ENCODE data around the gene MATN1. TPM values are rescaled to one million over a fixed set of nuclear protein-coding genes. Genes with fewer than 3 reads are reported as not detected.

MATN1 gene
- total RNA-seq, 1 experiment from 2014 or later: not detected

DNA sequence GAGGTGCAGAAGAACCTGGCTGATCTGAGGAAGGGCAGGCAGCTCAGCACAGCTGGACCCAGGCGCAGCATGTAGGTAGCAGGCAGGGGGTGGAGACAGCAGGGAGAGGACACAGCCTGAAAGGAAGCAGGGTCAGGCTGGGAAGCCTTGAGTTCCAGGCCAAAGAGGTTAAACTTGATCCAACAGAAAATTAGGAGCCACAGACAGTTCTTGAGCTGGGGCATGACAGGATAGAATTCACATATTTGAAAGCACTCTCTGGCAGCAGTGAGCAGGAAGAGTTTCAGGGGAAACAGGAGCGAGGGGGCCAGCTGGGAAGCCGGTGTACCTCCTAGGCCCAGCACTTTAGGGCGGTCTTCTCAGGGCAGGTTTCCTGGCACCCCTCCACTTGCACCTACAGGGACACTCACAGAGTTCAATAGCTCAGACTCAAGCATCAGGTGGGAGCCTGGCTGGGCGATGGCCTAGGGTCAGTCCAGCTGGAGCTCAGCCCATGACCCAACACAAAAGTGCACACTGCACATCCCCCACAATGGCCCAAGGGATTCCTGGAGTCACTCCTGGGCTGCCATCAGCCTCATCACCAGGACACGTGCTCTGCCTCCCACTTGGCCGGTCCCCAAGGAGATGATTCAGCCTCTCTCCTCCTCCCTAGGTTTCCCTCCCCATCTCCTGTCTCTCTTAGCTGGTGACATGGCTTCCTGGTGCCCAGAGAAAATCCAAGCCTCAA lies 22.7 kb downstream of the MATN1 start:
- BruUV-seq (replicated peaks): no TSS peak
- H3K4me3 Mint-ChIP-seq (ENCODE audit: unreplicated experiment): no peak overlapping the region
- CTCF ChIA-PET: interaction anchor here (0.6 kb wide), 2 partner anchors 41 to 101 kb away, joined by 3 to 4 read pairs; no protein-coding TSS in a partner anchor
- TF ChIP-seq, protein P1, sequence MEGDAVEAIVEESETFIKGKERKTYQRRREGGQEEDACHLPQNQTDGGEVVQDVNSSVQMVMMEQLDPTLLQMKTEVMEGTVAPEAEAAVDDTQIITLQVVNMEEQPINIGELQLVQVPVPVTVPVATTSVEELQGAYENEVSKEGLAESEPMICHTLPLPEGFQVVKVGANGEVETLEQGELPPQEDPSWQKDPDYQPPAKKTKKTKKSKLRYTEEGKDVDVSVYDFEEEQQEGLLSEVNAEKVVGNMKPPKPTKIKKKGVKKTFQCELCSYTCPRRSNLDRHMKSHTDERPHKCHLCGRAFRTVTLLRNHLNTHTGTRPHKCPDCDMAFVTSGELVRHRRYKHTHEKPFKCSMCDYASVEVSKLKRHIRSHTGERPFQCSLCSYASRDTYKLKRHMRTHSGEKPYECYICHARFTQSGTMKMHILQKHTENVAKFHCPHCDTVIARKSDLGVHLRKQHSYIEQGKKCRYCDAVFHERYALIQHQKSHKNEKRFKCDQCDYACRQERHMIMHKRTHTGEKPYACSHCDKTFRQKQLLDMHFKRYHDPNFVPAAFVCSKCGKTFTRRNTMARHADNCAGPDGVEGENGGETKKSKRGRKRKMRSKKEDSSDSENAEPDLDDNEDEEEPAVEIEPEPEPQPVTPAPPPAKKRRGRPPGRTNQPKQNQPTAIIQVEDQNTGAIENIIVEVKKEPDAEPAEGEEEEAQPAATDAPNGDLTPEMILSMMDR (IDR thresholded peaks at IDR 0.05; ENCODE audit: insufficient read depth in 1 of 2, low read depth in 1 of 2, low read length in 1 of 2, severe bottlenecking in 1 of 2, unreplicated experiment in 1 of 2): no peak
- Histone ChIP-seq H3K9me3 (no peaks in the 10 kb centered on the region), H3K27me3 (replicated peaks; ENCODE audit: control insufficient read depth, insufficient read depth, low read length) (no peaks in the 10 kb centered on the region), H3K36me3 (ENCODE audit: control insufficient read depth, insufficient read depth, low read length) (no peaks in the 10 kb centered on the region), H3K4me3 (ENCODE audit: low read depth, low read length) (no peak overlapping the region), H3K4me1 (no peaks in the 10 kb centered on the region)
- no peak for DNase-seq
- H3K9me3 Mint-ChIP-seq (ENCODE audit: unreplicated experiment): no peaks in the 10 kb centered on the region
- no peaks in the 10 kb centered on the region for H3K27me3 Mint-ChIP-seq (ENCODE audit: insufficient read depth, unreplicated experiment)
- H3K27ac Mint-ChIP-seq (ENCODE audit: unreplicated experiment): no peak overlapping the region
- H3K36me3 Mint-ChIP-seq (ENCODE audit: insufficient read depth, unreplicated experiment): no peaks in the 10 kb centered on the region
- intact Hi-C loops (cut with micrococcal nuclease; ENCODE audit: unreplicated experiment): loop anchor here (10.0 kb wide), 1 partner anchor 346 kb away; no protein-coding TSS in a partner anchor
- POLR2A ChIA-PET: no interaction called here
- no peaks in the 10 kb centered on the region for H3K4me1 Mint-ChIP-seq (ENCODE audit: low read depth, unreplicated experiment)

DNA sequence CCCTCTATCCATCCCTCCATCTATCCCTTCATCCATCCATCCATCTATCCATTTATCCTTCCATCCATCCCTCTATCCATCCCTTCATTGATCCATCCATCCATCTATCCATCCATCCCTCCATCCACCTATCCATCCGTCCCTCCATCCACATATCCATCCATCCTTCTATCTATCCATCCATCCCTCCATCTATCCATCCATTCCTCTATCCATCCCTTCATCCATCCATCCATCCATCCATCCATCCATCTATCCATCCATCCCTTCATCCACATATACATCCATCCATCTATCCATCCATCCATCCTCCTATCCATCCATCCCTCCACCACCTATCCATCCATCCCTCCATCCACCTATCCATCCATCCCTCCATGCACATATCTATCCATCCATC lies 23.6 kb downstream of the MATN1 start:
- Histone ChIP-seq H3K4me1 (no peaks in the 10 kb centered on the region), H3K36me3 (ENCODE audit: control insufficient read depth, insufficient read depth, low read length) (no peaks in the 10 kb centered on the region), H3K27me3 (replicated peaks; ENCODE audit: control insufficient read depth, insufficient read depth, low read length) (no peaks in the 10 kb centered on the region), H3K9me3 (no peaks in the 10 kb centered on the region), H3K4me3 (ENCODE audit: low read depth, low read length) (no peak overlapping the region)
- intact Hi-C loops (cut with micrococcal nuclease; ENCODE audit: unreplicated experiment): loop anchor here (10.0 kb wide), 1 partner anchor 345 kb away; no protein-coding TSS in a partner anchor
- ChIA-PET CTCF (no interaction called here), POLR2A (no interaction called here)
- Mint-ChIP-seq H3K4me1 (ENCODE audit: low read depth, unreplicated experiment) (no peaks in the 10 kb centered on the region), H3K36me3 (ENCODE audit: insufficient read depth, unreplicated experiment) (no peaks in the 10 kb centered on the region), H3K27ac (ENCODE audit: unreplicated experiment) (no peak overlapping the region), H3K9me3 (ENCODE audit: unreplicated experiment) (no peaks in the 10 kb centered on the region), H3K27me3 (ENCODE audit: insufficient read depth, unreplicated experiment) (peaks cover 3% of the 10 kb centered on the region), H3K4me3 (ENCODE audit: unreplicated experiment) (no peak overlapping the region)
- BruUV-seq (replicated peaks): no TSS peak
- TF ChIP-seq, protein P1 (IDR thresholded peaks at IDR 0.05; ENCODE audit: insufficient read depth in 1 of 2, low read depth in 1 of 2, low read length in 1 of 2, severe bottlenecking in 1 of 2, unreplicated experiment in 1 of 2): no peak
- DNase-seq: no peak

DNA sequence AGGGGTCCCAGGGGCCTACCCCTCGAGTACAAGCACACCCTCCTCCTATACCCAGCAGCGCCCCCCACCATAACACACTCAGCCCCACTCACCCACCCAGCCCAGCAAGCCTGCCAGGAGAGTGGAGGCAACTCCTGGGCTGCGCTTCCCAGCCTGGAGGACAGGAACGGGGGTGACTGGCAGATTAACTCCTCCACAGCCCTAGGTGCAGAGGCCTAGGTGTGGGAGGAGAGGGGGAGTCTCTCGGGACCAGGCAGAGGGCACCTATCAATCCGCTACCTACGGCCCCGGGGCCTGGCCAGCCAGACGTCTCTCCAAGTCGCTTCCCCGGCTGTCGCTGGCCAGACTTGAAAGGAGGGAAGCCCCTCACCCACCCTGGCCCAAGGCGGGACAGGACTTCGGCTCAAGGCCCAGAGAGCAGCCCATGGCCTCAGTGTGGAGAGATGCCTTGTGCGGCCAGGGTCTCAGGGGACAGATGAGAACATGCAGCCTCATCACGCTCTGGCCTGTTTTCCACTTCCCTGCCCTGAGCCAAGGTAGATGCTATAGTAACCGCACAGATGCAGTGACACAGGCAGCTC lies 24.9 kb downstream of the MATN1 start:
- H3K9me3 Mint-ChIP-seq (ENCODE audit: unreplicated experiment): no peaks in the 10 kb centered on the region
- POLR2A ChIA-PET: no interaction called here

More for the DNA sequence above, 24.9 kb downstream of the MATN1 start:
- no peaks in the 10 kb centered on the region for H3K4me1 ChIP-seq
- no peaks in the 10 kb centered on the region for H3K36me3 ChIP-seq (ENCODE audit: control insufficient read depth, insufficient read depth, low read length)
- CTCF ChIA-PET: no interaction called here
- no peaks in the 10 kb centered on the region for H3K27me3 ChIP-seq (replicated peaks; ENCODE audit: control insufficient read depth, insufficient read depth, low read length)
- intact Hi-C loops (cut with micrococcal nuclease; ENCODE audit: unreplicated experiment): no loop called here
- TF ChIP-seq, protein P1 (IDR thresholded peaks at IDR 0.05; ENCODE audit: insufficient read depth in 1 of 2, low read depth in 1 of 2, low read length in 1 of 2, severe bottlenecking in 1 of 2, unreplicated experiment in 1 of 2): no peak
- H3K4me1 Mint-ChIP-seq (ENCODE audit: low read depth, unreplicated experiment): no peaks in the 10 kb centered on the region
- no peak overlapping the region for H3K4me3 ChIP-seq (ENCODE audit: low read depth, low read length)
- BruUV-seq (replicated peaks): no TSS peak
- no peak for DNase-seq
- H3K9me3 ChIP-seq: no peaks in the 10 kb centered on the region
- H3K4me3 Mint-ChIP-seq (ENCODE audit: unreplicated experiment): no peak overlapping the region
- no peak overlapping the region for H3K27ac Mint-ChIP-seq (ENCODE audit: unreplicated experiment)
- peaks cover 6% of the 10 kb centered on the region for H3K27me3 Mint-ChIP-seq (ENCODE audit: insufficient read depth, unreplicated experiment)
- no peaks in the 10 kb centered on the region for H3K36me3 Mint-ChIP-seq (ENCODE audit: insufficient read depth, unreplicated experiment)
